ENCODE results near the gene SIX3. TPM values are rescaled to one million over a fixed set of nuclear protein-coding genes. Genes with fewer than 3 reads are reported as not detected.

Gene SIX3
- total RNA-seq, 2 donors from 2014 or later = 1.9 to 5.7 TPM

DNA sequence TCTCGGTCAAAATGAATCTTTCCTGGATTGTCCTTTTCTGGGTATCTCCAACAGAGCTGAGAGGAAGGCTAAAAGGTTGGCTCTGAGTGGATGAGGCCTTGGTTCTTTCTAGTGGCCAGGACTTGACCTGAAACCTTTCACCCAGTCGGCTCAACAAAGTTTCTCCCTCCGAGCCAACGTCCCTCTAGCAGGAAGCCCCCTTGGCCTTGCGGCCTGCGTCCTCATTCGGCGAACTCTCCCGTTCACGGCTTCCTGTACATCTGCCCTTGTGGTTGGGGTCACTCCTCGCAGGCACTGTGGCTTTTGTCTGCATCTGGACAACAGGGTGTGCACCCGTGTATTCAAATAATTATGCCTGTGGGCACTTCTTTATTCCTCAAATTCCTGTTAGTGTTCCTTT lies 9.4 kb upstream of the SIX3 start:
- H3K4me1 Mint-ChIP-seq = peaks cover 38% of the 10 kb centered on the region
- no peak overlapping the region for H3K4me3 Mint-ChIP-seq
- no peak overlapping the region for H3K4me3 ChIP-seq (ENCODE audit: low read length)
- peaks cover 94% of the 10 kb centered on the region for H3K27me3 Mint-ChIP-seq (ENCODE audit: insufficient read depth)
- H3K4me1 ChIP-seq (ENCODE audit: control insufficient read depth, insufficient read depth, low read length) = peaks cover 4% of the 10 kb centered on the region
- H3K27ac Mint-ChIP-seq = no peak overlapping the region
- H3K36me3 ChIP-seq (ENCODE audit: control insufficient read depth, insufficient read depth, low read length) = no peaks in the 10 kb centered on the region
- no peaks in the 10 kb centered on the region for H3K9me3 ChIP-seq (ENCODE audit: control insufficient read depth, low read length)
- no peaks in the 10 kb centered on the region for H3K36me3 Mint-ChIP-seq (ENCODE audit: low read depth)
- peaks cover 100% of the 10 kb centered on the region for H3K27me3 ChIP-seq (ENCODE audit: control insufficient read depth, insufficient read depth, low read length, poor library complexity, severe bottlenecking)
- TF ChIP-seq, protein P1, sequence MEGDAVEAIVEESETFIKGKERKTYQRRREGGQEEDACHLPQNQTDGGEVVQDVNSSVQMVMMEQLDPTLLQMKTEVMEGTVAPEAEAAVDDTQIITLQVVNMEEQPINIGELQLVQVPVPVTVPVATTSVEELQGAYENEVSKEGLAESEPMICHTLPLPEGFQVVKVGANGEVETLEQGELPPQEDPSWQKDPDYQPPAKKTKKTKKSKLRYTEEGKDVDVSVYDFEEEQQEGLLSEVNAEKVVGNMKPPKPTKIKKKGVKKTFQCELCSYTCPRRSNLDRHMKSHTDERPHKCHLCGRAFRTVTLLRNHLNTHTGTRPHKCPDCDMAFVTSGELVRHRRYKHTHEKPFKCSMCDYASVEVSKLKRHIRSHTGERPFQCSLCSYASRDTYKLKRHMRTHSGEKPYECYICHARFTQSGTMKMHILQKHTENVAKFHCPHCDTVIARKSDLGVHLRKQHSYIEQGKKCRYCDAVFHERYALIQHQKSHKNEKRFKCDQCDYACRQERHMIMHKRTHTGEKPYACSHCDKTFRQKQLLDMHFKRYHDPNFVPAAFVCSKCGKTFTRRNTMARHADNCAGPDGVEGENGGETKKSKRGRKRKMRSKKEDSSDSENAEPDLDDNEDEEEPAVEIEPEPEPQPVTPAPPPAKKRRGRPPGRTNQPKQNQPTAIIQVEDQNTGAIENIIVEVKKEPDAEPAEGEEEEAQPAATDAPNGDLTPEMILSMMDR (conservative IDR thresholded peaks at IDR 0.05) = no peak
- 16 to 37% methylated on average over 12 of the region's 12 CpGs for WGBS, 2 experiments (ENCODE audit: insufficient coverage in 1 of 2, insufficient read length in 1 of 2)
- no peaks in the 10 kb centered on the region for H3K9me3 Mint-ChIP-seq
- no peak overlapping the region for H3K9ac ChIP-seq (ENCODE audit: extremely low read depth, low read length, poor library complexity, severe bottlenecking)
- DNase-seq = peak; percentile 72
- no peak overlapping the region for H3K27ac ChIP-seq (ENCODE audit: low read depth, low read length)

DNA sequence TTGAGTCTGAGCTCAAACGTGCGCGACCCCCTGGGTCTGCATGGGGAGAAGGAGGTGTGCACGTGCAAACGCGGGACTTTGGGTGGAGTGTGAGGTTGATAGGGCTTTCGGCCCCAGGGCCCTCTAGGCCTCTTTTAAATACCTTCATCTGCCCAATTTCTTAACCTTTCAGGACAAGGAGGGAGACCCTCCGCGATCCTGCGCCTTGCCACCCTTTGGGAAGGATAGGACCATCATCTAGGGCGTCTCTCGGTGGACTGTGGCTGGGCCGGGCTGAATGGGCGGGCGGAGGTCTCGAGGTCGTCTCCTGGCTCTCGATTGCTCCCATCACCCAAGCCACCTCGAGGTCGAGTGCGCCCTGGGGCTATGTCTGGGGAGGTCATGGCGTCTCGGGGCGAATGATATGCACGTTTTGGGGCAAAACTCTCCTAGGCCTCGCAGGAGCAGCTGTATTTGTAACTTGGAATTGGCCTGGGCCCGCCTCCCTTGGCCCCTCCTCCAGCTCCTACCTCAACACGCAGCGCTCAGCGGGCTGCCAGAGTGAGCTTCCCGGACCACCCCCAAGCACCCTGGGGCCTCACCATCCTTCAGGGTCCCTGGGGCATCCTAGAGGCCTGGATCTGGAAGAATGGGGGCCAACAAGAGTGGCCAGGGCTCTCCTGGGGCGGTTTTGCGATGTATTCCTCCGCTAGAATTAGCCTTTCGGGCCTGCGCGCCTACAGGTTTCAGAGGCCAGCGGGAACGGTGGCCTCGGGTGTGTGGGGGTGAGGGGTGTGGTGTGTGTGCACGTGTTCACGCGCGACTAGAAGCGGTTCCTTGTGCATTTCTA lies 8.7 kb upstream of the SIX3 start:
- H3K27me3 Mint-ChIP-seq (ENCODE audit: insufficient read depth) = peaks cover 92% of the 10 kb centered on the region
- Histone ChIP-seq H3K36me3 (ENCODE audit: control insufficient read depth, insufficient read depth, low read length) (no peaks in the 10 kb centered on the region), H3K4me3 (ENCODE audit: low read length) (peak overlapping the region; percentile 77), H3K9me3 (ENCODE audit: control insufficient read depth, low read length) (no peaks in the 10 kb centered on the region), H3K27me3 (ENCODE audit: control insufficient read depth, insufficient read depth, low read length, poor library complexity, severe bottlenecking) (peaks cover 100% of the 10 kb centered on the region), H3K4me1 (ENCODE audit: control insufficient read depth, insufficient read depth, low read length) (peaks cover 4% of the 10 kb centered on the region), H3K27ac (ENCODE audit: low read depth, low read length) (no peak overlapping the region), H3K9ac (ENCODE audit: extremely low read depth, low read length, poor library complexity, severe bottlenecking) (no peak overlapping the region)
- H3K4me1 Mint-ChIP-seq = peaks cover 38% of the 10 kb centered on the region
- H3K27ac Mint-ChIP-seq = no peak overlapping the region
- H3K9me3 Mint-ChIP-seq = no peaks in the 10 kb centered on the region
- TF ChIP-seq, protein P1 (conservative IDR thresholded peaks at IDR 0.05) = no peak
- peak overlapping the region; percentile 69 for H3K4me3 Mint-ChIP-seq
- no peaks in the 10 kb centered on the region for H3K36me3 Mint-ChIP-seq (ENCODE audit: low read depth)
- 15 to 16% methylated on average over 17 to 45 of the region's 45 CpGs for WGBS, 2 experiments (ENCODE audit: insufficient coverage in 1 of 2, insufficient read length in 1 of 2)
- peak; percentile 84 for DNase-seq

DNA sequence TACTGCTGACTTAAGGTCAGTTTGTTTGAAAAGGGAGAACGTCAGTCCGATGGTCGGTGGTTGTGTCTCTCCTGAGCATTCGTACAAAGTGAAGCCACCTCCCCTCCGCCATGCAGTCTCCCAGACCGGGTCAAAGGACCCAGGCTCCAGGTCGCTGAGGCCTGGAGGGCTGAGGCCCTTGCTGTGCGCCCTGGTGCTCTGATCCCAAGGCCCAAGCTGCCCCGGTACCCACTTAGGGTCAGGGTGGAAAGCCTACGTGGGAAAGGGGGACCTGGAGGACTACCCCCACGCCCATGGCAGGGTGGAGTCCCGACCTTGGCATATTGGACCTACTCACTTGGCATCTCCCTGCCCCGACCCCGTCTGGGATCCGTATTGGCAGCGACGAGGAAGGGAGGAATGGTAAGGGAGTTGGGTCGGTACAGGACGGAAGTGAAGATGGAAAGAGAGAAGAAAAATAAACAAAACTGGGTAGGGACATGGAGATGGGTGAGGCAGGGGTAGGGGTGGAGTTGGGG lies 8.0 kb upstream of the SIX3 start:
- no peak overlapping the region for H3K9ac ChIP-seq (ENCODE audit: extremely low read depth, low read length, poor library complexity, severe bottlenecking)
- Mint-ChIP-seq H3K9me3 (no peaks in the 10 kb centered on the region), H3K4me3 (peak overlapping the region; percentile 69), H3K27ac (no peak overlapping the region), H3K4me1 (peaks cover 38% of the 10 kb centered on the region), H3K27me3 (ENCODE audit: insufficient read depth) (peaks cover 92% of the 10 kb centered on the region), H3K36me3 (ENCODE audit: low read depth) (no peaks in the 10 kb centered on the region)
- H3K27ac ChIP-seq (ENCODE audit: low read depth, low read length) = no peak overlapping the region
- peaks cover 9% of the 10 kb centered on the region for H3K4me1 ChIP-seq (ENCODE audit: control insufficient read depth, insufficient read depth, low read length)
- TF ChIP-seq, protein P1 (conservative IDR thresholded peaks at IDR 0.05) = no peak
- 10 to 16% methylated on average over 14 to 19 of the region's 19 CpGs for WGBS, 2 experiments (ENCODE audit: insufficient coverage in 1 of 2, insufficient read length in 1 of 2)
- H3K4me3 ChIP-seq (ENCODE audit: low read length) = peak overlapping the region; percentile 77
- H3K36me3 ChIP-seq (ENCODE audit: control insufficient read depth, insufficient read depth, low read length) = no peaks in the 10 kb centered on the region
- no peaks in the 10 kb centered on the region for H3K9me3 ChIP-seq (ENCODE audit: control insufficient read depth, low read length)
- peaks cover 100% of the 10 kb centered on the region for H3K27me3 ChIP-seq (ENCODE audit: control insufficient read depth, insufficient read depth, low read length, poor library complexity, severe bottlenecking)
- peak; percentile 72 for DNase-seq

Data from endodermal cell (in vitro differentiated cells).